Middle frontal gyrus (tissue), 1 donor: ENCODE data around the gene ANO3.

Experiments used
- DNase-seq: peaks from one replicate; pipeline ENCODE4 v3.0.0-alpha.2; 2015; ENCODE audit warnings: low spot score; ENCODE audit errors: extremely low spot score

The ANO3 gene

GRCh38 chr11:26490546-26490945 lies 158.6 kb downstream of the ANO3 start:
- DNase-seq, result no peak

- DNase-seq, result no peak
Observed at GRCh38 chr11:26493616-26494015, 161.7 kb downstream of the ANO3 start.

- DNase-seq, result no peak
Observed at GRCh38 chr11:26507229-26507628, 175.3 kb downstream of the ANO3 start.

GRCh38 chr11:26510164-26510563 lies 178.2 kb downstream of the ANO3 start:
- no peak for DNase-seq

- DNase-seq, result no peak
Observed at GRCh38 chr11:26510756-26511155, 178.8 kb downstream of the ANO3 start.

GRCh38 chr11:26512196-26512595 lies 180.3 kb downstream of the ANO3 start:
- no peak for DNase-seq

- DNase-seq, result no peak
Observed at GRCh38 chr11:26519469-26519868, 187.5 kb downstream of the ANO3 start.

- no peak for DNase-seq
Observed at GRCh38 chr11:26522912-26523610, 191.1 kb downstream of the ANO3 start.

- DNase-seq, result no peak
Observed at GRCh38 chr11:26527685-26528084, 195.8 kb downstream of the ANO3 start.

- no peak for DNase-seq
Observed at GRCh38 chr11:26537341-26537740, 205.4 kb downstream of the ANO3 start.

- DNase-seq, result no peak
Observed at GRCh38 chr11:26539517-26539916, 207.6 kb downstream of the ANO3 start.

GRCh38 chr11:26541870-26542269 lies 209.9 kb downstream of the ANO3 start:
- DNase-seq, result no peak

- DNase-seq, result no peak
Observed at GRCh38 chr11:26549176-26549575, 217.2 kb downstream of the ANO3 start.

GRCh38 chr11:26550022-26550421 lies 218.1 kb downstream of the ANO3 start:
- no peak for DNase-seq

GRCh38 chr11:26551186-26551801 lies 219.4 kb downstream of the ANO3 start:
- DNase-seq, result no peak

GRCh38 chr11:26553182-26553581 lies 221.3 kb downstream of the ANO3 start:
- no peak for DNase-seq

GRCh38 chr11:26554455-26554854 lies 222.5 kb downstream of the ANO3 start:
- no peak for DNase-seq

GRCh38 chr11:26556582-26556981 lies 224.7 kb downstream of the ANO3 start:
- no peak for DNase-seq

- no peak for DNase-seq
Observed at GRCh38 chr11:26557666-26558065, 225.7 kb downstream of the ANO3 start.

GRCh38 chr11:26558190-26558589 lies 226.3 kb downstream of the ANO3 start:
- no peak for DNase-seq

GRCh38 chr11:26569646-26570045 lies 237.7 kb downstream of the ANO3 start:
- DNase-seq, result no peak

- no peak for DNase-seq
Observed at GRCh38 chr11:26571861-26572654, 240.1 kb downstream of the ANO3 start, which contains the start of gene MUC15. MUC15 (minus strand) TSS chr11:26572263; CDS start chr11:26567094, 5,169 bp downstream.
